GM18868 (cell line): Measurements from ENCODE around the gene TBPL1.
"Not testable (repeated sequence)": the region's sequence is repeated elsewhere in the genome, so short reads cannot be mapped to it uniquely, and the experiment has no call there.

Source experiments
- ATAC-seq: cut with Tn5 transposase; IDR thresholded peaks from one replicate; pipeline ENCODE4 v1.9.1; 2021; ENCODE audit warnings: mild to moderate bottlenecking, moderate library complexity; ENCODE audit not compliant: unreplicated experiment

TBPL1 gene

DNA sequence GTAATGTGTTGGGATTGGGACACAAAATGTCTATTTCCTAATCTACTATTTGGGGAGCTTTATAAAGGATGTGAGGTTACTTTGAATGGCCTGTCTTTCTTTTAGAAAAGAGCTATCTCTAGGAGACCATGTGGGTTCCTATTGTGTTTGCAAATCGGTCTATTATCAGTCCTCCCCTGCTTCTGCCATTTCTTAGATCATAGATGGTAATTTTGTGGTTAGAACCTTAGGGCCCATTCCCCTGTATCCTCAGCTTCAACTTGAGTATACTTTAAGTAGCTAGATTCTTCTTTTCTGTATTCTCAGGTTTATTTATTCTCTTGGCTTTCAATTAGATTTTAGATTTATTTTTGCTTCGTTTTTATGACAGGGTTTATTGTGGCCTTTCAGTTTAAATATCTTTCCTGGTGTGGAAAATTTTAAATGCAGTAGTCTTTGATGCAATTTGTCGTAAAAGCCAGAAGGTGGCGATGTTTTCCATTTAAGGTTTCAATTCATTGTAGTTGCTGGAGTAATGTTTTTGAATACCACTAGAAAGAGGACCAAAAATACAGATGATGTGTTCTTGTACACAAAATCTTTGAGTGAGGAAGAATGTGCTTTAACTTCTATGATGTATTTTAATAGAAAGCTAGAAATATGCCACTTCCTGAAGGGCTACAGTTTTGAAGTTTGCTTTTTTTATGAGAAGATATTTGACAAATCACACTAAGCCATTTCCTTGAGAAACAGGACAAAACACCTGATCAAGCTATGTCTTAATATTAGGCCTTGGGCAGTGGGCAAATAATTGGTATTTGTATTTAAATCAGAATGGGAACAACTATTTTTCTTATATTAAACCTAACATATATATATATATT is 20.3 kb downstream of the TBPL1 start:
- ATAC-seq: peak; percentile 55

DNA sequence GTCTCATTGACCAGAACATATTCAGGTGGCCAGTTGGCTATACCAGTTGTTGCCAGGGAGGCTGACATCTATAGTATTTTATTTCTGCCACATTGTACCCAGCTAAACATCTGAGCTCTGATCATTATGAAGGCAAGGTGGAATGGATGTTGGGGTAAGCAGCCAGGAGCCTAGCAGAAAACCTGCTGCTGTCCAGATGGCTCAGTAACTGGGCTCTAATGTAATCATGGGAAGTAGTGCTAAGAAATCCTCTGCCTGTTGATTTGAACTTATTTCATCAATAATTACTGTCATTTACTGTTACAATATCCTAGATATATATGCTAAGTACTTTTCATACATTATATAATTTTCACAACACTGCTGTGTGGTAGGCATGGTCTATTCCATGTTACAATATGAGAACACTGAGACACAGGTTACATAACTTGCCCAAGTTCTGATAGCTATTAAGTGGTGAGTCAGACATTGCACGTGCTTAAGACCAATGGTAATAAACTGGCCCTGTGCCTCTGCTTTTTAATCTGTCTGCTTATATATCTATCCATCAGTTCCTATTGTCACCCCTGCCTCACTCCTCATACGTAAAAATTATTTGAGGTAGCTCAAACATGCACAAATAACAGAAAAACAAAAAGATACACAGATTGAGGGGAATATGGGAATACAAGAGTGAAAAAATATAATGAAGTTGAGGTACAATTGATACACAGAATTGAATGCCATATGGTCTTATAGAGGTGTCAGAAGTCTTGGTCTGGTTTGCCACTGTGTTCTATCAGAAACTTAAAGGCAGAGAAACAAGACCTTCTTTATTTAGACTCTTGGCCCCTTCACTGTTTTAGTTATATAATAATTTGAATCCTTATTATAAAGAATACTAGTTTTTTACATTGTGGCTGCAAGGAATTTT is 25.2 kb downstream of the TBPL1 start:
- ATAC-seq: peak; percentile 42

DNA sequence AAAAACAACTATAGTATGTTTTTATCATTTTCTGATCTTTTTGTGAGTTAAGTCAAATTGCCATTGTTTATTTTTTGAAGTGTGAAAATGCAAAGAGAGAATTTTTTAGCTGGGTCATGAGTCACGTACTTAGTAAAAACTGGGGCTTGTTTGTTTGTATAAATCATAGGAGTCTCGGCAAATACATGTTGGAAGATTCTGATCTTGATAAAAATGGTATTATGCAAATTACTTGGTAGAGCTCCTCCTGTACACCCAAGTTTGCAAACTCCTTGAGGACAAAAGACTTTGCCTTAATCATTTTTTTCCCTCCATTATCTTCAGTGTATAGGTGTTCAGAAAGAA is 25.8 kb downstream of the TBPL1 start:
- ATAC-seq: no peak

DNA sequence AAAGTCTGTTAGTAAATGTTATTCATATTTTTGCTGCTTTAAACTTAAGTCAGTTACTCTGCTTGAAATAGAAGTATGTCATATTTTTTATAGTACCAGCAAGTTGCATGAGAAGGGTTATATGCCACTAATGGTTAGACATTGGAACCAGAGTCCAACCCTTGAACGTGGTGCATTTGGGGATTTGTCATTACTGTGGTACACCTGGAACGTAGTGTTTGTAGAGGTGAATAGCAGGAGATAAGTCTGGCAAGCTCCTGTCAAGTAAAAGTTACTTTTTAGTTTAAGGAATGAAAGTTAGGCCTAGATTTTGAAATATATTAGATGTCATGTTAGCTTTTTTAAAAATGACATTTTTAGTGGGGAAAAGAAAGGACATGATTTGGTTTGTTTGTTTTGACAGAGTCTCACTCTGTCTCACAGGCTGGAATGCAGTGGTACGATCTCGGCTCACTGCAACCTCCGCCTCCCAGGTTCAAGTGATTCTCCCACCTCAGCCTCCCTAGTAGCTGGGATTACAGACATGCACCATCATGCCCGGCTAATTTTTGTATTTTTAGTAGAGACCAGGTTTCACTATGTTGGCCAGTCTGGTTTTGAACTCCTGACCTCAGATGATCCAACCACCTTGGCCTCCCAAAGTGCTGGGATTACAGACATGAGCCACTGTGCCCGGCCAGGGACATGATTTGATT is 26.4 kb downstream of the TBPL1 start:
- ATAC-seq: not testable (repeated sequence)

DNA sequence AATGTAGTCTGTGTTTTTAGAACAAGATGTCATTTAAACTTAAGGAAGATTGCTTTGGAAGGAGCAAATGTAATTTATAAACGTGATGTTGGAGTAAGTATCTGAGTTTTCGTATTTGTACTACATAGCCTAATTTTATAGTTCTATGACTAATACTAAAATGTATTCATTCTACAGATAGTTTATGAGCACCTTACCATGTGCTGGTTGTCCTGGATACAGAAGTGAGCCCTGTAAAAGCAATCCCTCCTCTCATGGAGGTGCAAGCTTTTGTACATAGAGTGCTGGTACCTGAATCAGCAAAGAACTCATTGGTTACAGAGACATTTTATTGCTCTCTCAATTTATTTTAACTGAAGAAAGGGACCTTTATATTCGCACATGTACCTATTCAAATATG is 27.1 kb downstream of the TBPL1 start:
- no peak for ATAC-seq

DNA sequence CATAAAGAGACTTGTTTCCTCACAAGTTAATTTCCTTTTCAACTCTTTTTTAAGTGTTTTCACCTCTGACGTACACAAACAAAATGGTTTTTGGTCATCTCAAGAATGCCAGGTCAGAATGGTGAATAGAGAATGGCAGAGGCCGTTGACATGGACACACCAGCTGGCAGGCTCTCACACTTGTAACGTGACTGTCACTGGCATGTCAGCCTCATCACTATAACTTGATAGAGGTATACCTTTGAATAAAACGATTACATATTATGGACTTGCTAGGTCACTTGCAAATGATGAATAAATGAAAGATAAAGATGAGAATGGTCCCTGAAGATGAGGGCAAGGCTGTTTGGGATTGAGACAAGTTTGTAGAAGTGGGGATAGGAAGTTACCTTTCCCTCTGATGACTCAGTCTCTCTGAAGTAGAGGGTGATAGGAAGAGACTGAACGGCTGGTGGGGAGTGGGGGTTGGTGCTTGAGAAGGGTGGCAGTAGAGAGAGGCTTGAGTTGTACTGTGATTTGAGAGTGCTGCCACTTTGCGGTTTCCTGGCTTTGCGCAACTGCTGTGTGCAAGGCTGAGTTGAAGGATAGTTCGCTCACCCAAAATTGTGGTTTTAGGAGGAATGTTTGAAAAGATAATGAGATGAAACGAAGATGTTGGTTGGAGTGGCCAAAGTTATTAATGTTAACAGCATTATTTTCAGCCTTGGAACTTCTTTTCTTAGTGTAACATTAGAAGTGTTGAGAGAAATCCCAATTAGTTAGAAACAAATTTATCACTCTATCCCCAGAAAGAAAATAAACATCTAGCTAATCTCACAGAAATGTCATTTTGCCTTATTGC is 30.3 kb downstream of the TBPL1 start:
- peak; percentile 89 for ATAC-seq

DNA sequence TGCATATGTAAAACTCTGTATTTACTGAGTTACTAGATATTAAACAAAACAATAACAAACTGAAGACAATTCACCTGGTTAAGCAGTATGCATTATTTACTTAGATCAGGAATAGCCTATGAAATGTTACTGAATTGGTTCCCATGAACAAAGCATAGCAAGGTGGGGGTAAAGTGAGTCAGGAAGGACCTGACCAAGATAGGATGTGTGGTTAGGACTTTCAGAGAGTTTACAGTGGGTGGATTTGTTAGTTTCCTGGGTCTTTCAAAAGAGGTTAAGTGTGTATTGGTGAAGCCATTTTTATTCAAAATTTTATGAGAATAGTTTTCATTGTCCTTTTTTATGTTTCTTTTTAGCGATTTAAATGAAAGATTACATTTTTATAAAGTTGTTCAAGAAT is 32.9 kb downstream of the TBPL1 start:
- no peak for ATAC-seq

DNA sequence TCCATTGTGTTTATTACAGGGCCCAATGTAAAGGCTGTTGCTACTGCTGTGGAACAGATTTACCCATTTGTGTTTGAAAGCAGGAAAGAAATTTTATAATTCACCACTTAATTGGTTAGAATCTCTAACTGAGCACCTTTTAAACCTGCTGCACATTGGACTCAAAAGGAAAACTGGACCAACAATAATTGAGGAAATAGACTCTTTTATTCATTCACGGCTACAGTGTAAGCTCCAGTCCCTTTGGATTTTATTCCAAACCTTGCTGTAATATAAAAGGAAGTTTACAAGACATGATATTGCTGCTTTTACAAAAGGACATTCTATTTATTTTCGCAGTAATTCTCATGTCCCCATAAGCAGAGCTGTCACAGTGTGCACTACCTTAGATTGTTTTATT is 33.9 kb downstream of the TBPL1 start:
- no peak for ATAC-seq

DNA sequence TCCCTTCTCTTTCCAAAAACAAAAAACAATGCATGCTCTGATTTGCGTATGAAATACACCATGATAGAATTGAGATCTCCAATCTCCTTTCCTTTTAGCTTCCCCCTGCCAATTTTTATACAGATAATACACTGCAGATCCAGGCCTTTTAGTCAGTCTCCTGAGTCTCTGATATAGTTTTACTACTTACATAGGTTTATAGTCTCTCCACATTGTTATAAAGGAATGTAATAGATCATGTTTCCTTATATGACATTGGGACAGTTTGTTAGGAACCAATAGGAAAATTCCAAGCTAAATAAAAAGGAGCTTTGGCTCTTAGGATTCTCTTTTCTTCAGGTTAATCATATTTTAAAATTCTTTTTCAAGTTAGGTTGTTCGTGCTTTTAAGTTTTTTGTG is 36.5 kb downstream of the TBPL1 start:
- ATAC-seq: no peak

DNA sequence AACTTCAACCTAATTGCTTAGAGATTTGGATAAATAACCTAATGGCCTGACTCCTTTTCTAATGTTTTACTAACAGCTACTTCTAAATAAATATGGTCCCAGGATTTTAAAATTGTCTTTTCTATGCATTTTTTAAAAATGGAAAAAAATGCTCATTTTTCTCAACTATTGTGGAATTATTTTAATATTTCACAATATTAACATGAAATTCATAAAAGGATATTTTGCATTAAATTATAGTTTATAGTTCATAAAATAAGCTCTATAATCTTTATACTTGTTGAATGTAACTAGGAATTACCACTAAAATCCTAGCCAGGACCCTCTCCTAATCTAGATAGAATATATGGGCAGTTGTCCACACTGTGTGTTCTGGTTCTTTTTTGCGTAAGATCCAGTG is 37.3 kb downstream of the TBPL1 start:
- no peak for ATAC-seq

DNA sequence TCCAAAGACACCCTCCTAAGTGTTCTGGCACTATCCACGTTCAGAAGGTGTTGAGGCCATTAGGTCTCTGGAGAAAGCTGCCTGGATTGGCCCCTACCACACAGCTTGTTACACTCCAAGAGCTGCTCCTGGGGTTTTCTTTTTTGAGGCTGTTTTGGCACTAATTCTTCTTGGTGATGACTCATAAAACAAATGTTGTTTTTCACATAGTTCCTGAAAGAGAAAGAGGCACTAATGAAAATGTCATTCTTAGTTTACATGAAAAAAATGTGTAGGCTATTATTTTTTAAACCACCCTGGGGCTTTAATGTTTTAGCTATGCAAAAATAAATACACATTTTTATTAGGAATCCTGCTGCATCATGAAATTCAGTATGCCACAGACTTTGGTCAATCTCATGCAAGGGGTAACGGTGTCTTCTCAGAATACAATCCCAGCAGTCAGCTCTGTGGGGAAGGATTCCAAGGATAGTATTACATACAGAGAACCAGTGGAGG is 38.1 kb downstream of the TBPL1 start:
- no peak for ATAC-seq

DNA sequence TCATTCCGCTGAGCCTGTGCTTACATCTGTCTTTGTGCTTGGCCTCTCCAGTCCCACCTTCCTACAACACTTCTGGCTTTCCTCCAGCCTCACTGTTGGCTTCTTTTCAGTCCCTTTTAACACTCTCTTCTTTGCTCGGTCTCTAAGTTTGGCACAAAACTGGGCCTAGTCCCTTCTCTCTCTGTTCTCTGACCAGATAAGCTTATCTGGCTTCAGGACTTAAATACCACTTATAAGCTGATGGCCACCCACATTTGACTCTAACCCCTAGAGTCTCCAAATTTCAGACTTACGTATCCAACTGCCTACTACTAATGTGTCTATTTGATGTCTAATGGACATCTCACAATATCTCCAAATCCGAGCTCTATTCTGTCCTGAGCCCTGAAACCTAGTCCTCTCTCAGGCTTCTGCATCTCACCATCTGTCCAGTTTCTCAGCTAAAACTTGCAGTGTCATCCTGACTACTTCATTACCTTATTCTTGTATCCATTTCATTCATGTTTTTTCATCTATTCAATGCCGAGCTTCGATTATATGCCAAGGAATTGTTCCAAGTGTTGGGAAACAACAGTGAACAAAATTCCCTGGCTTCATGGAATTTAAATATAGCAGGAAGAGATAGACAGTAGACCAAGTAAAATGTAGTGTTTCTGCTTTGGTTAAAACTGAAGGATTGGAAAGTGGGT is 40.1 kb downstream of the TBPL1 start:
- no peak for ATAC-seq

DNA sequence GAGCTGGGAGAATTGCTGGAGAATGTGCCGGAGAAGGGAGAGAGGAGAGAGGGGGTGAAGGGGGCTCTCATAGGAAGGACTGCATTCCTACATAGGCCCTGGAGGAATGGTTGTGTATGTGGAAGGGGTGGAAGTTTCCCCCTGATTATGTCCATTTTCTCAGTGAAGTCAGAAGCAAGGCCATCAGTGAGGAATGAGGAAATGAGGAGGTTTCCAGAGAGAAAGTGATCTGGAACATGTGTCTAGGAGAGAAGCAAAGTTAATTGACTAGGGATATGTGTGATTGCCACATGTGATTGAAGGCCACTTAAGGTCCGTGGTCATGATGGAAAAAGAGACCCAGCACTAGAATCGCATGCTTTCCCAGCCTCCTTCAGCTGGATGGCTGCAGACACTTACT is 42.3 kb downstream of the TBPL1 start:
- ATAC-seq: no peak

DNA sequence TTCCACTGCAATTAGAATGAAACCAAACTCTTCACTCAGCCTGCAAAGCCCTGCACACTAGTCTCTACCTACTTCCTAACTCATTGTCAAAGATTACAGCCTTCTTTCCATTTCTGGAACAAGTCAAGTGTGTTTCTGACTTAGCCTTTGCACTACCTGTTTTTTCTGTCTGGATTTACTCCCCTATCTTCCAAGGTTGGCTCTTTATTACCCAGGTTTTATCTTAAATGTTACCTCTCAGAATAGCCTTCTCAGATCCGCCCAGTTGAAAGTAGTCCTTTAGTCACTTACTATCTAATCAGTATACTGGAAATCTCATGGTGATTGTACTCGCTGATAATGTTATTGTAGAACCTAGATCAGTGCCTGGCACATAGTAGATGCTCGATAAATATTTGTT is 42.7 kb downstream of the TBPL1 start:
- ATAC-seq: no peak

DNA sequence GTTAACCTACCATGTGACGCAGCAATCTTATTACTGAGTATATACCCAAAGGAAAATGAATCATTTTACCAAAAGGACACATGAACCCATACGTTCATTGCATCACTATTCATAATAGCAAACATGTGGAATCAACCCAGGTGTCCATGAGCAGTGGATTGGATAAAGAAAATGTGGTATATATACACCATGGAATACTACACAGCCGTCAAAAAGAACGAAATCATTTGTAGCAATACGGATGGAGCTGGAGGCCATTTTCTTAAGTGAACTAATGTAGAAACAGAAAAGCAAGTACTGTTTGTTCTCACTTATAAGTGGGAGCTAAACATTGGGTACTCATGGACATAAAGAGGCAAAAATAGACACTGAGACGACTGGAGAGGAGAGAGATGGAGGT is 44.2 kb downstream of the TBPL1 start:
- no peak for ATAC-seq

DNA sequence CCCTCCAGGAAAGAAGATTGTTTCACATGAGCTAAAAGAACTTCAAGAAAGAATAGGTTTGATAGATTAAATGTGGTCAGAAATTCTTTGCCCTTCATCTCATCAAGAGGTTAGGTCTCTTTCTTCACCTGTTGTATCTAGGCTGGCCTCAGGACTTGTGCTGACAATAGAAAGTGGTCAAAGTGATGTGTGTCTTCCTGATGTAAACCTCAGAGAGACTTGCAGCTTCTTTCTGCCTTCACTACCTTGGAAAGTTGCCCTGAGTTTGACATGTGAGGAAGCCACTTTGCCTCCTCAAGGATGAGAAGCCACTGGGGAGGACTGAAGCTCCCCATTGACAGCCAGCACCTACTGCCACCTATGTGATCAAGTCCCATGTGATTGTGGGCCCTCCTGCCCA is 46.3 kb downstream of the TBPL1 start:
- no peak for ATAC-seq

DNA sequence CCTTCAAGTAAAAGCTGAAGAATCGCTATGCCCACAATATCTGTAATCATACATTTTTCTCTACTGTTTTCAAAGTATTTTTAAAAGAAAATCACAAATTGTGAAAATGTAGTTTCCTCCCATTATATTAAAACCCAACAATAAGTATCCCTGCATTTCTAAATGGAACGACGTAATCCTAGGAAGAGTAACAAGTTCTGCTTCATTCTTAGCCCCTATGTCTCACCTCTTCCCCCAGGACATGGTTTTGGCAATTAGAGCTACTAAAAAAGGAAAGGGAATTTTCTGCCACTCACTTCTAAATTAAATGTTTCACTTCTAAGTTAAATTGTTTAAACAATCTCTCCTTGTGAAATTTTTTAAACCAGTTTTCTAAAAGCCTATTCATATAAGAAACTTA is 47.4 kb downstream of the TBPL1 start:
- no peak for ATAC-seq

DNA sequence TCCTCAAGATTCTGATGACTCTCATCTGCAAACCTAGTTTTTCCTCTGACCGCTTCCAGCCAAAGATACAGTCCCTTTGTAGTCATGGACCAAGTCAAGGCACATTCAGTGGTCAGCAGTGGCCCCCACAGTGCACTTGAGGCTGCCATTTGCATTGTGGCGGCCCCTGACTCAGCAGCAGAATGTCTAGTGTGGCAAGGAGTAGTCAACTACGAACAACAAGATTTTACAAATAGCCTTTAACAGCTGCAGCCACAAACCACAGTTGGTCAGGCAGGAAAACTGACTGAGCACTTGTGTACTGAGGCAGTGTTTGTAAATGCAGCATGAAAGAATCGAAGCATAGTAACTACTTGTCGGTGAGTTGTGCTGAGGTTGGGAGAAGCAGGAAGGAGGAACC is 49.8 kb downstream of the TBPL1 start:
- ATAC-seq: no peak

DNA sequence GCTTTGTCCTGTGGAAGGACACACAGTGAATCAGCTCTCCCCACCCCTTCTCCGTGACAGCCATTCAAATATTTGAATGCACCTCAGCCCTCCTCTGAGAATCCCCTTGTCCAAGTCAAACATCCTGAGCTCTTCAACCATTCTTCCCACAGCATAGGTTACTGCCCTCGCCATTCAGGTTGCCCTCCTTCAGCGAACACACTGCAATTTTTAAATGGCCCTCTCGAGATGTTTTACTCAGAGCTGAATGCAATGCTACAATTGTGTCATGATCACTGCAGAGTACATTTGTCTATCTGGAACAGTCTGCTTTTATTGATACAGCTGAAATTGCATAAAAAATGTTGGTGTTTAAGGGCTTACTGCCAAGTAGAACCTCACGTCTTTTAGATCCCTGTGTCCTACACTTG is 50.5 kb downstream of the TBPL1 start:
- ATAC-seq: no peak

DNA sequence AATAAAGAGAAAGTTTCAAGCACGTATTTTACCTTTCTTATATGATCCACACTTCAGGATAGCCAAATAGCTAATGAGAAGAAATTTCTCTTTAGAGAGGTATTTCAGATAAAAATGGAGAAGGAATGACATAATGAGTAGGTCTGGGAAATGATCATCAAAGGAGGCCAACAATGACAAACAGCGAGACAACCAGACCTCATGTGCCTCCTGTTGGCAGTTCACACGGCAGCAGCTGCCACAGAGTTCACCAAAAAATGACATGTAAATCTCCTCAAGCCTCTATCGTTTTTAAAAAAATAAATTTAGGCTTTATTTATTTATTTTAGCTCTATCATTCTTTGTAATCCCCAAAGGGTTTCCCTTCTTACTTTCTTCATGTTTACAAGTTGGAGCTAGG is 51.7 kb downstream of the TBPL1 start:
- no peak for ATAC-seq
